WTC11 (cell line): ENCODE measurements around the gene CTLA4. TPM values are rescaled to one million over a fixed set of nuclear protein-coding genes. Genes with fewer than 3 reads are reported as not detected.

Experiments
- ATAC-seq: fragments of 200-7000 bp; cut with Tn5 transposase; 2 replicates; pipeline ENCODE4 v1.10.0; 2021; ENCODE audit warnings: mild to moderate bottlenecking, moderate library complexity
- CTCF ChIA-PET: fragments of 300-600 bp; sonication (Branson Sonifier 250); formaldehyde crosslinking; loops from one replicate; lab custom pipeline; 2021; ENCODE audit warnings: antibody characterized with exemption; lab: Charles Lee
- POLR2A ChIA-PET: fragments of 350-600 bp; sonication (Branson Sonifier 250); formaldehyde crosslinking; loops from one replicate; lab custom pipeline; 2021; ENCODE audit warnings: antibody characterized with exemption; lab: Charles Lee
- DNase-seq: peaks from one replicate; pipeline ENCODE4 v3.0.0; 2021; ENCODE audit warnings: low spot score
- H3K27ac Mint-ChIP-seq: 2 replicates; pipeline ENCODE4 v1.8.0; 2021; ENCODE audit warnings: mixed read lengths
- H3K27me3 Mint-ChIP-seq: 2 replicates; pipeline ENCODE4 v1.8.0; 2021; ENCODE audit warnings: low read depth, mild to moderate bottlenecking, moderate library complexity, mixed read lengths
- H3K36me3 Mint-ChIP-seq: 2 replicates; pipeline ENCODE4 v1.8.0; 2021; ENCODE audit warnings: mixed read lengths
- H3K4me1 Mint-ChIP-seq: 2 replicates; pipeline ENCODE4 v1.8.0; 2022; ENCODE audit warnings: mixed read lengths
- H3K4me3 Mint-ChIP-seq: 2 replicates; pipeline ENCODE4 v1.8.0; 2021; ENCODE audit warnings: mild to moderate bottlenecking, moderate library complexity, mixed read lengths
- H3K9me3 Mint-ChIP-seq: 2 replicates; pipeline ENCODE4 v1.8.0; 2021; ENCODE audit warnings: mixed read lengths
- ATF3 ChIP-seq: sonication (generic); formaldehyde crosslinking; conservative IDR thresholded peaks from 2 replicates; pipeline ENCODE4 v1.8.1; 2022; ENCODE audit warnings: mild to moderate bottlenecking, missing genetic modification reagents
- E2F5 ChIP-seq: sonication (generic); formaldehyde crosslinking; IDR thresholded peaks from 2 replicates; pipeline ENCODE4 v1.8.1; 2022; ENCODE audit warnings: mild to moderate bottlenecking, moderate library complexity, missing genetic modification reagents
- ERG ChIP-seq: fragments of 250-450 bp; sonication (Bioruptor Pico); IDR thresholded peaks from 2 replicates; pipeline ENCODE4 v1.8.0; 2021; ENCODE audit warnings: mild to moderate bottlenecking
- ESRRA ChIP-seq: sonication (generic); formaldehyde crosslinking; IDR thresholded peaks from 2 replicates; pipeline ENCODE4 v1.8.1; 2022; ENCODE audit warnings: mild to moderate bottlenecking, missing genetic modification reagents, borderline replicate concordance
- FOXP4 ChIP-seq: sonication (generic); formaldehyde crosslinking; IDR thresholded peaks from 2 replicates; pipeline ENCODE4 v1.8.0; 2022; ENCODE audit warnings: mild to moderate bottlenecking, missing genetic modification reagents
- GABPB1 ChIP-seq: sonication (generic); formaldehyde crosslinking; IDR thresholded peaks from 2 replicates; pipeline ENCODE4 v1.8.1; 2023; ENCODE audit warnings: mild to moderate bottlenecking, missing genetic modification reagents
- GTF2I ChIP-seq: fragments of 250-450 bp; sonication (Bioruptor Pico); conservative IDR thresholded peaks from 2 replicates; pipeline ENCODE4 v1.4.0; 2021; ENCODE audit warnings: mild to moderate bottlenecking
- HMGA2 ChIP-seq: fragments of 250-450 bp; sonication (Bioruptor Pico); IDR thresholded peaks from 2 replicates; pipeline ENCODE4 v1.4.0; 2021; ENCODE audit warnings: mild to moderate bottlenecking, moderate library complexity
- JAZF1 ChIP-seq: fragments of 250-450 bp; sonication (Bioruptor Pico); IDR thresholded peaks from 2 replicates; pipeline ENCODE4 v1.9.0; 2021; ENCODE audit warnings: moderate library complexity, mild to moderate bottlenecking, inconsistent platforms
- NFE2L1 ChIP-seq: sonication (generic); formaldehyde crosslinking; IDR thresholded peaks from 2 replicates; pipeline ENCODE4 v1.8.1; 2023; ENCODE audit warnings: missing genetic modification reagents
- NFYB ChIP-seq: sonication (generic); formaldehyde crosslinking; conservative IDR thresholded peaks from 2 replicates; pipeline ENCODE4 v1.8.0; 2022; ENCODE audit warnings: low read depth, missing genetic modification reagents
- NR2C2 ChIP-seq: sonication (generic); formaldehyde crosslinking; IDR thresholded peaks from 2 replicates; pipeline ENCODE4 v1.8.0; 2022; ENCODE audit warnings: mild to moderate bottlenecking, missing genetic modification reagents
- PREB ChIP-seq: sonication (generic); formaldehyde crosslinking; IDR thresholded peaks from 2 replicates; pipeline ENCODE4 v1.8.1; 2022; ENCODE audit warnings: mild to moderate bottlenecking, missing genetic modification reagents, moderate library complexity, borderline replicate concordance
- SMAD3 ChIP-seq: sonication (generic); formaldehyde crosslinking; IDR thresholded peaks from 2 replicates; pipeline ENCODE4 v1.8.0; 2022; ENCODE audit warnings: missing genetic modification reagents, mild to moderate bottlenecking, borderline replicate concordance
- ZBTB21 ChIP-seq: sonication (generic); formaldehyde crosslinking; IDR thresholded peaks from 2 replicates; pipeline ENCODE4 v1.8.1; 2023; ENCODE audit warnings: mild to moderate bottlenecking, missing genetic modification reagents, borderline replicate concordance
- ZNF138 ChIP-seq: sonication (generic); formaldehyde crosslinking; conservative IDR thresholded peaks from 2 replicates; pipeline ENCODE4 v1.8.1; 2022; ENCODE audit warnings: mild to moderate bottlenecking, moderate library complexity, missing genetic modification reagents
- ZNF219 ChIP-seq: sonication (generic); formaldehyde crosslinking; IDR thresholded peaks from 2 replicates; pipeline ENCODE4 v1.8.0; 2023; ENCODE audit warnings: missing genetic modification reagents, mild to moderate bottlenecking, borderline replicate concordance
- ZNF317 ChIP-seq: sonication (generic); formaldehyde crosslinking; IDR thresholded peaks from 2 replicates; pipeline ENCODE4 v1.8.1; 2023; ENCODE audit warnings: low read depth, mild to moderate bottlenecking, moderate library complexity, missing genetic modification reagents, borderline replicate concordance
- ZNF423 ChIP-seq: fragments of 250-450 bp; sonication (Bioruptor Pico); IDR thresholded peaks from 2 replicates; pipeline ENCODE4 v2.1.2; 2022; ENCODE audit warnings: mild to moderate bottlenecking, moderate library complexity
- ZSCAN18 ChIP-seq: fragments of 250-450 bp; sonication (Bioruptor Pico); IDR thresholded peaks from 2 replicates; pipeline ENCODE4 v2.1.2; 2022; ENCODE audit warnings: mild to moderate bottlenecking, moderate library complexity
- total RNA-seq: library from RNA; stranded (reverse); gene quantifications from 3 replicates; pipeline ENCODE4 v1.2.3, GENCODE V29; 2021
- TF ChIP-seq, protein P1 (sequence below): sonication (generic); formaldehyde crosslinking; IDR thresholded peaks from 2 replicates; pipeline ENCODE4 v1.8.1; 2023; ENCODE audit warnings: mild to moderate bottlenecking, missing genetic modification reagents, moderate library complexity

The CTLA4 gene
- total RNA-seq, 1 experiment from 2014 or later, result 0.31 TPM

GRCh38 chr2:203857656-203858055 lies 9.9 kb upstream of the CTLA4 start (continued):
- TF ChIP-seq ERG (CRISPR knock-in tag) (no peak), ZNF219 (no peak), JAZF1 (CRISPR knock-in tag) (no peak)

- POLR2A ChIA-PET, result no interaction called here
- no peaks in the 10 kb centered on the region for H3K27me3 Mint-ChIP-seq
- TF ChIP-seq NR2C2 (CRISPR knock-in tag) (no peak), ZNF317 (no peak), ZBTB21 (CRISPR knock-in tag) (no peak), FOXP4 (CRISPR knock-in tag) (no peak), E2F5 (CRISPR knock-in tag) (no peak), PREB (CRISPR knock-in tag) (no peak), ZNF138 (CRISPR knock-in tag) (no peak), GTF2I (CRISPR knock-in tag) (no peak), NFE2L1 (CRISPR knock-in tag) (no peak)
- TF ChIP-seq, protein P1, sequence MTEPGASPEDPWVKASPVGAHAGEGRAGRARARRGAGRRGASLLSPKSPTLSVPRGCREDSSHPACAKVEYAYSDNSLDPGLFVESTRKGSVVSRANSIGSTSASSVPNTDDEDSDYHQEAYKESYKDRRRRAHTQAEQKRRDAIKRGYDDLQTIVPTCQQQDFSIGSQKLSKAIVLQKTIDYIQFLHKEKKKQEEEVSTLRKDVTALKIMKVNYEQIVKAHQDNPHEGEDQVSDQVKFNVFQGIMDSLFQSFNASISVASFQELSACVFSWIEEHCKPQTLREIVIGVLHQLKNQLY (CRISPR knock-in tag), result no peak
- no peak overlapping the region for H3K27ac Mint-ChIP-seq
- H3K4me1 Mint-ChIP-seq, result peaks cover 3% of the 10 kb centered on the region; the same call in 1 of the 2 replicates
- H3K36me3 Mint-ChIP-seq, result no peaks in the 10 kb centered on the region
- DNase-seq (no peak), ATAC-seq (no peak)
- H3K9me3 Mint-ChIP-seq, result no peaks in the 10 kb centered on the region
- no peak overlapping the region for H3K4me3 Mint-ChIP-seq
- CTCF ChIA-PET, result interaction anchor here (0.7 to 1.3 kb wide), 3 partner anchors 10 to 136 kb away, joined by 3 to 4 read pairs (median 3); no protein-coding TSS in a partner anchor
These were observed 9.4 kb upstream of the CTLA4 start for GRCh38 chr2:203858176-203858575.

DNA sequence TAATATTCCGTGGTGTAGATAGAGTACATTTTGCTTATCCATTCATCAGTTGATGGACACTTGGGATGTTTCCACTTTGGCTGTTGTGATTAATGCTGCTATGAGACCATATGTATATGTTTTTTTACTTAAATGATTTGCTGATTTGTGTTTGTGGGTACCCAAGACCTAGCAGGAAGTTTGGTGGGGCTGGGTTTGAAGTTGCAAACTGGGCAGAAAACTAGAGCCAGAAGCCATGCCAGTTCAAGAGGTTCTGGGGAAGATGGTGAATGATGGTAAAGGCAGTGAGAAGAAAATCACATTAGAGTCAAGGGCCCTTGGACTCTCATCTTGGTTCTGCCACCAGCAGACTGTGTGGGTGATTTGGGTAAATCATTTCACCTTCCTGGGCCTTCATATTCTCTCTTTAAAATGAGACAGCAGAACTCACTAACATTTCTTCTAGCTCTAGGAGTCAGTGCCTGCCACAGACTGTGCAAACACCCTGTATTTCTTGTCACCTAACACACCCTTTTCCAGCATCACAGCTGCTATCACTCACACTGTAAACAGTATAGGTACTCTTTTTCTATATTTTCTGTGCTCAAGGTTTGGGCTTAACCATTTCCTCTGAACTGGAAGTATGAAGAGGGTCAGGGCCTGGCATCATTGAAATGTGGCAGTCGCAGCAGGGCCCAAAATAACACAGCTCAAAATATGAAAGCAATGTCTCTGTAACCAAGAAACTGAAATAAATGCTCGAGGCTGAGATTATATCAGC lies 8.4 kb upstream of the CTLA4 start:
- Mint-ChIP-seq H3K4me1 (peaks cover 3% of the 10 kb centered on the region; the same call in 1 of the 2 replicates), H3K27ac (no peak overlapping the region), H3K9me3 (peaks cover 7% of the 10 kb centered on the region), H3K27me3 (no peaks in the 10 kb centered on the region; the same call in 1 of the 2 replicates), H3K4me3 (no peak overlapping the region), H3K36me3 (no peaks in the 10 kb centered on the region)
- DNase-seq (no peak), ATAC-seq (no peak)
- POLR2A ChIA-PET, result no interaction called here
- CTCF ChIA-PET, result interaction anchor here (0.6 kb wide), 1 partner anchor 150 kb away, joined by 3 read pairs; no protein-coding TSS in a partner anchor
- TF ChIP-seq ZBTB21 (CRISPR knock-in tag) (no peak), ZNF423 (CRISPR knock-in tag) (no peak), GTF2I (CRISPR knock-in tag) (no peak), ZNF317 (no peak), SMAD3 (CRISPR knock-in tag) (no peak), ZNF138 (CRISPR knock-in tag) (no peak), GABPB1 (CRISPR knock-in tag) (no peak), ESRRA (CRISPR knock-in tag) (no peak), HMGA2 (no peak), NFYB (CRISPR knock-in tag) (no peak), E2F5 (CRISPR knock-in tag) (no peak), ZSCAN18 (CRISPR knock-in tag) (no peak), ATF3 (CRISPR knock-in tag) (no peak)
